ENCODE results near the gene MCTP1. TPM values are rescaled to one million over a fixed set of nuclear protein-coding genes. Genes with fewer than 3 reads are reported as not detected.

Gene MCTP1
- total and polyA plus RNA-seq, 2 of the 8 experiments (the other 6 are each of a cell fraction or from before 2014, with no cell fraction given) = 0.56 to 3.4 TPM

GRCh38 chr5:95102080-95102479 lies 182.8 kb downstream of the MCTP1 start:
- Histone ChIP-seq H2BK5ac (ENCODE audit: low read depth, low read length) (no peak overlapping the region), H2BK120ac (replicated peaks; ENCODE audit: low read depth, low read length) (no peak overlapping the region), H3K27ac (ENCODE audit: low read depth, low read length) (no peak overlapping the region), H3K4ac (replicated peaks; ENCODE audit: insufficient read length, low read depth, low read length) (no peak overlapping the region), H2AK5ac (ENCODE audit: low read depth, low read length) (no peak overlapping the region), H3K9ac (replicated peaks in 1 of 4; ENCODE audit: extremely low read depth in 1 of 4, low read depth in 3 of 4, low read length in 3 of 4) (no peak overlapping the region), H3K4me1 (replicated peaks in 1 of 4; ENCODE audit: control insufficient read depth in 3 of 4, insufficient read depth in 4 of 4, low read length in 3 of 4) (no peaks in the 10 kb centered on the region), H3K79me2 (ENCODE audit: control insufficient read depth in 1 of 2, insufficient read depth in 2 of 2, low read length in 2 of 2) (no peaks in the 10 kb centered on the region), H4K91ac (replicated peaks; ENCODE audit: insufficient read length, low read length) (no peak overlapping the region), H3K56ac (replicated peaks; ENCODE audit: insufficient read length, low read depth, low read length) (no peak overlapping the region), H3K27me3 (replicated peaks in 1 of 4; ENCODE audit: control insufficient read depth in 3 of 4, extremely low read depth in 1 of 4, insufficient read depth in 3 of 4, low read length in 3 of 4) (no peaks in the 10 kb centered on the region), H3K79me1 (ENCODE audit: low read depth, low read length) (no peaks in the 10 kb centered on the region), H4K8ac (ENCODE audit: extremely low read depth, insufficient read depth, low read length) (no peak overlapping the region), H3K14ac (ENCODE audit: insufficient read length) (no peak overlapping the region), H2AFZ (ENCODE audit: low read length) (no peak overlapping the region), H3K36me3 (ENCODE audit: control insufficient read depth in 2 of 4, insufficient read depth in 4 of 4, low read length in 3 of 4) (no peaks in the 10 kb centered on the region), H3K9me3 (ENCODE audit: insufficient read depth in 2 of 2, low read depth in 1 of 2, low read length in 1 of 2) (no peaks in the 10 kb centered on the region), H3K4me3 (ENCODE audit: extremely low read depth in 1 of 4, insufficient read depth in 2 of 4, low read depth in 3 of 4, low read length in 4 of 4) (no peak overlapping the region), H2BK15ac (ENCODE audit: low read length) (no peak overlapping the region), H2BK12ac (ENCODE audit: low read depth, low read length) (no peak overlapping the region), H4K20me1 (replicated peaks in 1 of 2; ENCODE audit: control insufficient read depth in 1 of 2, insufficient read depth in 2 of 2, low read length in 2 of 2) (no peaks in the 10 kb centered on the region), H3K23ac (ENCODE audit: insufficient read length) (no peak overlapping the region), H3K4me2 (ENCODE audit: insufficient read depth in 1 of 2, low read depth in 2 of 2, low read length in 2 of 2) (no peak overlapping the region), H3K23me2 (ENCODE audit: low read depth, low read length) (no peaks in the 10 kb centered on the region), H2BK20ac (ENCODE audit: low read length) (no peak overlapping the region), H4K5ac (ENCODE audit: insufficient read length, low read depth, low read length) (no peak overlapping the region), H3K18ac (ENCODE audit: extremely low read depth, low read length) (no peak overlapping the region)
- no peak for TF ChIP-seq EZH2 (IDR thresholded peaks at IDR 0.05; ENCODE audit: low read depth, low read length, severe bottlenecking)
- TF ChIP-seq BRCA1 (IDR thresholded peaks at IDR 0.05; ENCODE audit: low read depth, low read length) = no peak
- TF ChIP-seq SIN3A (conservative IDR thresholded peaks at IDR 0.05 in 1 of 2, IDR thresholded peaks at IDR 0.05 in 1 of 2; ENCODE audit: low read depth in 1 of 2, low read length in 2 of 2) = no peak
- no peak for TF ChIP-seq YY1 (IDR thresholded peaks at IDR 0.05; ENCODE audit: low read depth, low read length)
- TF ChIP-seq GTF2F1 (IDR thresholded peaks at IDR 0.05; ENCODE audit: borderline replicate concordance, low read depth, low read length) = no peak
- no peak for TF ChIP-seq ASH2L (IDR thresholded peaks at IDR 0.05; ENCODE audit: low read length)
- no peak for TF ChIP-seq TBP (IDR thresholded peaks at IDR 0.05; ENCODE audit: low read depth, low read length)
- TF ChIP-seq CHD2 (IDR thresholded peaks at IDR 0.05; ENCODE audit: low read length) = no peak
- TF ChIP-seq EP300 (IDR thresholded peaks at IDR 0.05; ENCODE audit: borderline replicate concordance in 1 of 2, low read depth in 2 of 2, low read length in 2 of 2) = no peak
- no peak for TF ChIP-seq KDM5A (IDR thresholded peaks at IDR 0.05; ENCODE audit: low read length)
- TF ChIP-seq POLR2AphosphoS5 (IDR thresholded peaks at IDR 0.05; ENCODE audit: low read depth, low read length) = no peak
- TF ChIP-seq JUN (IDR thresholded peaks at IDR 0.05; ENCODE audit: low read depth, low read length) = no peak
- TF ChIP-seq SP2 (IDR thresholded peaks at IDR 0.05; ENCODE audit: low read length) = no peak
- no peak for TF ChIP-seq POU5F1 (IDR thresholded peaks at IDR 0.05; ENCODE audit: low read depth, low read length)
- FAIRE-seq = no peak
- no peak for DNase-seq (ENCODE audit: low read depth in 1 of 2, low spot score in 2 of 2)
- ChIA-PET CTCF (ENCODE audit: partially characterized antibody) (interaction anchor here (0.5 to 1.1 kb wide), 3 partner anchors 30 to 1038 kb away, joined by 3 read pairs; no protein-coding TSS in a partner anchor), POLR2A (ENCODE audit: partially characterized antibody) (no interaction called here)
- 85% methylated on average over 1 of the region's 1 CpG; no CpG with 5 or more reads in 1 of the 2 experiments for WGBS, 2 experiments (ENCODE audit: extremely low coverage in 1 of 2, insufficient coverage in 1 of 2, insufficient read length in 1 of 2, insufficient replicate concordance in 2 of 2, low coverage in 1 of 2, low lambda C conversion rate in 2 of 2, missing lambda C conversion rate in 1 of 2)

Data from H1 (cell line).